Activated effector memory CD4-positive, alpha-beta T cell treated with anti-CD3 and anti-CD28 coated beads, Interleukin-2, amount 50 U/mL, for 16 hours (primary cell): Measurements from ENCODE around the gene H19.

Experiments
- DNase-seq: peaks from one replicate; pipeline ENCODE4 v3.0.0-alpha.2; 2020

Gene H19

GRCh38 chr11:1982873-1983600 is 14.6 kb downstream of the H19 start:
- no peak for DNase-seq

GRCh38 chr11:1979607-1980006 is 18.0 kb downstream of the H19 start:
- DNase-seq, result peak; percentile 16

- DNase-seq, result peak; percentile 9
Observed at GRCh38 chr11:1978720-1979473, 18.7 kb downstream of the H19 start.

- DNase-seq, result no peak
Observed at GRCh38 chr11:1975185-1975584, 22.5 kb downstream of the H19 start.

GRCh38 chr11:1970956-1971355 is 26.7 kb downstream of the H19 start:
- peak; percentile 30 for DNase-seq

GRCh38 chr11:1969776-1970175 is 27.9 kb downstream of the H19 start:
- no peak for DNase-seq

- DNase-seq, result no peak
Observed at GRCh38 chr11:1969035-1969434, 28.6 kb downstream of the H19 start.

- peak; percentile 17 for DNase-seq
Observed at GRCh38 chr11:1968454-1969002, 29.1 kb downstream of the H19 start.

GRCh38 chr11:1967641-1968225 is 29.9 kb downstream of the H19 start:
- DNase-seq, result peak; percentile 9

GRCh38 chr11:1966531-1966930 is 31.1 kb downstream of the H19 start:
- peak; percentile 9 for DNase-seq

- peak; percentile 14 for DNase-seq
Observed at GRCh38 chr11:1964955-1965354, 32.7 kb downstream of the H19 start.

GRCh38 chr11:1964348-1964747 is 33.3 kb downstream of the H19 start:
- DNase-seq, result no peak

- peak; percentile 17 for DNase-seq
Observed at GRCh38 chr11:1963864-1964263, 33.8 kb downstream of the H19 start.

GRCh38 chr11:1959786-1960185 is 37.9 kb downstream of the H19 start:
- peak; percentile 45 for DNase-seq

GRCh38 chr11:1958367-1958766 is 39.3 kb downstream of the H19 start:
- no peak for DNase-seq

- peak; percentile 72 for DNase-seq
Observed at GRCh38 chr11:1953489-1954266, 44.0 kb downstream of the H19 start.

GRCh38 chr11:1952806-1953482 is 44.7 kb downstream of the H19 start:
- no peak for DNase-seq

GRCh38 chr11:1949922-1950321 is 47.7 kb downstream of the H19 start:
- DNase-seq, result no peak

GRCh38 chr11:1949302-1949701 is 48.3 kb downstream of the H19 start:
- DNase-seq, result peak; percentile 12

GRCh38 chr11:1948389-1948788 is 49.3 kb downstream of the H19 start:
- DNase-seq, result peak; percentile 60

- no peak for DNase-seq
Observed at GRCh38 chr11:1947592-1948237, 49.9 kb downstream of the H19 start.
